ENCODE data around the gene UGT2A3. TPM values are rescaled to one million over a fixed set of nuclear protein-coding genes. Genes with fewer than 3 reads are reported as not detected.
"Not testable (repeated sequence)": the region's sequence is repeated elsewhere in the genome, so short reads cannot be mapped to it uniquely, and the experiment has no call there.

UGT2A3 gene
- 16.6 TPM for total RNA-seq

DNA sequence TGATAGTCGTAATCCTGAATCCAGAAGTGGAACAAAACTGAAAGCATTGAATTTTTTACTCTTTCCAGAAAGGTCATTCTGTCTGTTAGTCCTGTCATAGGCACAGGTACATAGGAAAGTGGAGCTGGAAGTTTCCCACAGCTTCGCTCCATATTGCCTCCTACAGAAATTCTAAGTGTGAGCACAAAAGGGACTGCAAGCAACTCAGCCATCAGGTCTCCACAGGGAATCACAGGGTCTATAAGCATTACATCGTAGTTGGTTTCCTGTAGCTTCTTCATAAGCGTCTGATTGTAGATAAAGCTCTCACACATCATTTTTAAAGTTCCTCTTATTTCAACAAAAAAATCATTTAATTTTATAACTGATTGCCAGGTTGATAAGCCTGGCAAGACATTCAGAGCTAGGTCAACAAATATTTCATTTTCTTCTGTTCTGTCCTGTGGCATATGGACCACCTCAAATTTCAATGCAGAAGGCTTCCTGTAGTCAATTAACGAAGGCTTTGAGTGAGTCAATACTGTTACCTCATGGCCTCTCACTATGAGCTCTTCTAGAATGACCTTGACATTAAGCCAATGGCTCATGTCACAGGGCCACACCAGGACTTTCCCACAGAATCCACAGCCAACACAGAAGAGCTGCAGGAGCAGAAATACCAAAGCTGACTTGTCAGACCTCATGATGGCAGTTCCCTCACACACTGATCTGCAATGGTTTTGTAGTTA, at the start of gene UGT2A3:
TSS of gene UGT2A3 (minus strand) at position 727 of the 728 bp plus-strand sequence. CDS start at position 683, 44 bp downstream.
- DNase-seq (ENCODE audit: low spot score) = peak; percentile 79
- ATAC-seq = peak; percentile 83

GRCh38 chr4:68997040-68997439, 45.4 kb upstream of the UGT2A3 start:
- ATAC-seq = no peak
- no peak for DNase-seq (ENCODE audit: low spot score)

- ATAC-seq = no peak
- DNase-seq (ENCODE audit: low spot score) = no peak
Observed at GRCh38 chr4:68995292-68995691, 43.7 kb upstream of the UGT2A3 start.

- DNase-seq (ENCODE audit: low spot score) (no peak), ATAC-seq (no peak)
Observed at GRCh38 chr4:68987007-68987406, 35.4 kb upstream of the UGT2A3 start.

DNA sequence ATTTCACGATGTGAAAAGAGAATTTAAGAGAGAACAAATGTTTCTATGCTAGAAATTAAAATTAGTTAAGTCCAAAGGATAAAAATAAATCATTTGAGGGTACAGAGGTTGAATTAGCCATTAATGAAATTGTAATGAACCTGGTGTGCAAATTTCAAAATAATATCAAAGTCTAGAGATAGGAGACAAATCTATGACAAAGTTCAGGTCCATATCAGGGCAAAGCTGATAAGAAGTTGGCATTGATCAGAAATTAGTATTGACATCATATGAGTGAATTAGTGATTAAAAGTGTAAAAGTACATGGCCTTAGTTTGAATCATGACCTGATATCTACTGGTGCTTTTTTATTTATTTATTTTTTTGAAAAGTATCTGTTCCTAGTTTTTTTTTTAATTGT, 33.8 kb upstream of the UGT2A3 start:
- ATAC-seq (peak; percentile 76), DNase-seq (ENCODE audit: low spot score) (no peak)

DNA sequence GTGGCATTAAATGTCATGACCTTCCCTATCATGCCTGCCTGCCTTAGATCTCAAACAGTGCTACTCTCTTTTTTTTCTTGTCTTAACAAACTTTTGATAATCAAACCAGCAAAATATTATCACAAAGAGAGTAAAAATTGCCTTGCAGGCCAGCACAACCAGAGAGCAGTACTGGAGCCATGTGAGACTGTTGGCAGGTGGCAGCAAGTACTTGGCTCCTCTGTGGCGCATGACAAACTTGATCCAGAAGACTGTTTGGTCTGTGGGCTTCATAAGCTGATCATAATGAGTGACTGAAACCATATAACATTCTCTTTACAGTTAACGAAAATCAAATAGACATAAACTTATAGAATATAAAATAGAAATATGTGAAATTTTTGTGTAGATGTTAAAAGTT, 33.3 kb upstream of the UGT2A3 start:
- DNase-seq (ENCODE audit: low spot score) (peak; percentile 53), ATAC-seq (peak; percentile 92)

- ATAC-seq (peak; percentile 87), DNase-seq (ENCODE audit: low spot score) (no peak)
Observed at GRCh38 chr4:68963374-68963773, 11.8 kb upstream of the UGT2A3 start.

GRCh38 chr4:68962868-68963267, 11.3 kb upstream of the UGT2A3 start:
- ATAC-seq (peak; percentile 42), DNase-seq (ENCODE audit: low spot score) (no peak)

DNA sequence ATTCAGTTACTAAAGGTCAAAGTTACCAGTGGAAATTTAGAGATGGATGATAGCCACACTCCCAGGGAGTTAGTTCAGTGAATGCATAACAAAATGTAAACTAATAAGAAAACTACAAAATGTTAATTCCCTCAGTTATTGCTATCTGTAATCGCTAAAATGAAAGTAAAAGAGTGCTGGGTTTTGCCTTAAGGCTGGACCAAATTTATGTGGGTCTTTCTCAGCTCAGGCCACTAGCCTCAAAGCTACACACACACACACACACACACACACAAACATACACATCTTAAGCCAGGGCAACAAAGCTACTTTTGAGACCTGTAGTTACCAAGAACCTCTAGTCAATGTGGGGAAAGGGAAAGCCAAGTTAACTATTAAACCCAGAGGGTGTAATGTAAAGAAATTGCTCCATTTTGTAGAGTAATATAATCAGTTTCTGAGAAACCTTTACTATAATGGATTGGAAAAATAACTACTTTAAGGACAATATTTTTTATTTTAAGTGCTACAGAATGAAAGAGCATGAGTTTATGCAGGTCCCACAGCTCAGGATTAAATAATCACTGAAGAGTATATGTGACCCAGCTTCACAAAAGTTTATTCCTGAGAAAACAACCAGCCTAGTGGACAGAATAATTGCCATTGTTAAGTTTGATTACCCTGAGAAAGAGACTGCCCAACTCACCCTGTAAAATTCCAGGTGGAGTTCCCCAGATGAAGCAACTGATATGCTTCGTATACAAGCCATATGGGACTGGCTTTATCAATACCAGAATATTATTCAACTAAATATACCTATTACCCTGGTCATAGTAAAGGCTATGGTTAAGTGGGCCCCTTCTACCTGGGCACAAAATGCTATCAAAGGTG, 8.9 kb upstream of the UGT2A3 start:
- ATAC-seq = peak; percentile 29
- no peak for DNase-seq (ENCODE audit: low spot score)

DNA sequence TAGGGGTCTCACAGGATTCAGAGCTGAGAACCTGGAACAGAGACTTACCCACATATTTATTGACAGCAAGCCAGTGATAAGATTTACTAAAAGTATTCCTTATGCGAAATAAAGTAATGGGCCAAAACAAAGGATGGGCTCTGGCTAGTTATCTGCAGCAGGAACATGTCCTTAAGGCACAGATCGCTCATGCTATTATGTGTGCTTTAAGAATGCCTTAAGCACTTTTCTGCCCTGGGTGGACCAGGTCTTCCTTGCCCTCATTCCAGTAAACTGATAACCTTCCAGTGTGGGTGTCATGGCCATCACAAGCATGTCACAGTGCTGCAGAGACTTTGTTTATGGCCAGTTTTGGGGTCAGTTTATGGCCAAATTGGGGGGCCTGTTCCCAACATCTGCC, 7.5 kb upstream of the UGT2A3 start:
- ATAC-seq; DNase-seq (ENCODE audit: low spot score): not testable (repeated sequence)

GRCh38 chr4:68954126-68954525, 2.5 kb upstream of the UGT2A3 start:
- peak; percentile 23 for ATAC-seq
- no peak for DNase-seq (ENCODE audit: low spot score)

GRCh38 chr4:68953056-68953596, 1.5 kb upstream of the UGT2A3 start:
- ATAC-seq = no peak
- DNase-seq (ENCODE audit: low spot score) = no peak

- no peak for DNase-seq (ENCODE audit: low spot score)
- peak; percentile 30 for ATAC-seq
Observed at GRCh38 chr4:68951806-68952585, 392 bp upstream of the UGT2A3 start.

- ATAC-seq = peak; percentile 31
- DNase-seq (ENCODE audit: low spot score) = no peak
Observed at GRCh38 chr4:68950033-68950432, 1.6 kb downstream of the UGT2A3 start.

GRCh38 chr4:68948985-68949384, 2.6 kb downstream of the UGT2A3 start:
- ATAC-seq (peak; percentile 40), DNase-seq (ENCODE audit: low spot score) (no peak)

GRCh38 chr4:68948044-68948743, 3.4 kb downstream of the UGT2A3 start:
- DNase-seq (ENCODE audit: low spot score) = no peak

GRCh38 chr4:68929076-68929737, 22.4 kb downstream of the UGT2A3 start:
- DNase-seq (ENCODE audit: low spot score) (no peak), ATAC-seq (no peak)

More at GRCh38 chr4:68948044-68948743, 3.4 kb downstream of the UGT2A3 start:
- ATAC-seq = peak; percentile 41

- DNase-seq (ENCODE audit: low spot score) (no peak), ATAC-seq (peak; percentile 59)
Observed at GRCh38 chr4:68927165-68927564, 24.4 kb downstream of the UGT2A3 start.

GRCh38 chr4:68922202-68922601, 29.4 kb downstream of the UGT2A3 start:
- DNase-seq (ENCODE audit: low spot score); ATAC-seq: not testable (repeated sequence)

- DNase-seq (ENCODE audit: low spot score) = no peak
- no peak for ATAC-seq
Observed at GRCh38 chr4:68921051-68921450, 30.6 kb downstream of the UGT2A3 start.
